CD8-positive, alpha-beta memory T cell (primary cell): Measurements from ENCODE around the gene NCKAP5. TPM values are rescaled to one million over a fixed set of nuclear protein-coding genes. Genes with fewer than 3 reads are reported as not detected.

ENCODE experiments used
- CTCF ChIA-PET: fragments of 350-600 bp; sonication (Branson Sonifier 250); formaldehyde crosslinking; loops from one replicate; lab custom pipeline; 2021; ENCODE audit warnings: antibody characterized with exemption; lab: Charles Lee
- POLR2A ChIA-PET: fragments of 350-600 bp; sonication (Branson Sonifier 250); formaldehyde crosslinking; loops from one replicate; lab custom pipeline; 2021; ENCODE audit warnings: antibody characterized with exemption; lab: Charles Lee
- DNase-seq, 5 donors: peaks; one replicate each; pipeline versions ENCODE4 v3.0.0 to v3.0.0-alpha.2; 2020 to 2022; ENCODE audit warnings: mixed read lengths in 1 of 5
- H3K27ac ChIP-seq: one replicate; pipeline ENCODE4 v1.7.0; 2013; ENCODE audit warnings: low read depth, mild to moderate bottlenecking, low read length, moderate library complexity
- H3K27me3 ChIP-seq: 2 replicates; pipeline ENCODE4 v1.7.0; 2013; ENCODE audit warnings: low read length, mild to moderate bottlenecking; ENCODE audit not compliant: insufficient read depth, poor library complexity, severe bottlenecking
- H3K36me3 ChIP-seq: 2 replicates; pipeline ENCODE4 v1.7.0; 2013; ENCODE audit warnings: mild to moderate bottlenecking, low read length, moderate library complexity; ENCODE audit not compliant: insufficient read depth
- H3K4me1 ChIP-seq: 2 replicates; pipeline ENCODE4 v1.7.0; 2013; ENCODE audit warnings: mild to moderate bottlenecking, low read length, moderate library complexity; ENCODE audit not compliant: insufficient read depth
- H3K4me3 ChIP-seq: 2 replicates; pipeline ENCODE4 v1.7.0; 2013; ENCODE audit warnings: mild to moderate bottlenecking, low read length
- H3K9me3 ChIP-seq: 2 replicates; pipeline ENCODE4 v1.7.0; 2013; ENCODE audit warnings: mild to moderate bottlenecking, low read length
- H3K27ac Mint-ChIP-seq, 8 donors: one replicate each; pipeline ENCODE4 v1.8.0; 2020 to 2021; ENCODE audit warnings: mixed read lengths in 8 of 8, mild to moderate bottlenecking in 6 of 8, inconsistent platforms in 3 of 8, moderate library complexity in 3 of 8
- H3K27me3 Mint-ChIP-seq, 2 donors: one replicate each; pipeline ENCODE4 v1.8.0; 2020 to 2021; ENCODE audit warnings: mixed read lengths in 2 of 2, mild to moderate bottlenecking in 1 of 2, moderate library complexity in 1 of 2
- H3K36me3 Mint-ChIP-seq, 3 donors: one replicate each; pipeline ENCODE4 v1.8.0; 2020 to 2021; ENCODE audit warnings: mixed read lengths in 3 of 3, inconsistent platforms in 1 of 3, mild to moderate bottlenecking in 1 of 3
- H3K4me1 Mint-ChIP-seq, 3 donors: one replicate each; pipeline ENCODE4 v1.8.0; 2020 to 2021; ENCODE audit warnings: mixed read lengths in 3 of 3, inconsistent platforms in 1 of 3, mild to moderate bottlenecking in 1 of 3
- H3K4me3 Mint-ChIP-seq, 7 donors: one replicate each; pipeline ENCODE4 v1.8.0; 2020 to 2021; ENCODE audit warnings: mixed read lengths in 7 of 7, mild to moderate bottlenecking in 6 of 7, moderate library complexity in 4 of 7, inconsistent platforms in 2 of 7
- H3K9me3 Mint-ChIP-seq, 5 donors: one replicate each; pipeline ENCODE4 v1.8.0; 2020 to 2022; ENCODE audit warnings: mixed read lengths in 5 of 5, mild to moderate bottlenecking in 3 of 5, moderate library complexity in 2 of 5, inconsistent platforms in 1 of 5
- polyA plus RNA-seq: library from polyadenylated mRNA; unstranded; fragments of 300-500 nt; fragmentation: Illumina TruSeq; gene quantifications from one replicate; pipeline ENCODE4 v1.2.3, GENCODE V29; 2021
- total RNA-seq, 2 experiments: library from RNA; stranded (reverse); gene quantifications; one replicate each; pipeline ENCODE4 v1.2.3, GENCODE V29; 2021

NCKAP5 gene
- total and polyA plus RNA-seq, 3 experiments from 2014 or later = not detected

DNA sequence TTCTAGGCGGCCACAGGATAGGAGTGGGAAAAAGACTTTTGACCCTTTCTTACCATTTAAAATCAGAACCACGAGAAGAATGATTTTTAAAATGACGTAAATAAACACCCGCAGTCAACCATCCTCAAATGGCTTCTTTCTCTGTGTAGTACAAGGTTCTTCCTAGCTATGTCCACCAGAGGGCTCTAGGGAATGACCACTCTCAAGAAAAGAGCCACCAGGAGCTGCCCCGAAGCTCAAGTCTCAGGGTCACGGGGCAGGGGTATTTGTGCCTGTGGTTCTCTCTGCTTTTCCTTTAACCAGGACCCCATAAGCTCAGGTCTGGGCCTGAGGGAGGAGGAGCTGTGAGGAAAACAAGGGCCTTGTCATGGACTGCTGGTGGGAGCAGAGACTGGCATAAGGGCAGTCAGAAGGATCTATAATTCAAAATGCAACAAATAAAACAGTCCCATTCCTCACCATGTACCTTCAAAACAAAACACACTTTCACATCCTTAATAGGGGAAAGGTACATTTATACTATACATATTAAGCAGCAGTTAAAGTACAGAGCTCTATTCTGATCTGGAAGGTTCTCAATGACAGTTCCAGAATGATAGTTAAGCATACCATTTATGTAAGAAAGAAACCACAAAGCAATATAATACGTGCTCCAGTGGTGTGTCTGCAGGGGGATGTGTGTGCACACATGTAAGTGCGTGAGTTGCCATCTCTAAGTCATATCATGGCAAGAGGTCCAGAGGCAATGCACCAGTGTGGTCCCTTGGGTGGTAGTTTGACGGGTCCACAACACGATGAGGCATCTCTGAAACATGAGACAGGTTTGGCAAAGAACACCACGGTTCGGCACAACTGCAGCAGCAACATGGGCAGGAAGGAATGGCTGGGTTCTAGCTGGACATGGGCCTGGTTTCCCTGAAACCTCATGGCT lies 916.9 kb downstream of the NCKAP5 start:
- peaks cover 0 to 4% (median 0%) of the 10 kb centered on the region in 5 donors for H3K9me3 Mint-ChIP-seq
- ChIA-PET CTCF (interaction anchor here (1.8 kb wide), 1 partner anchor 12 kb away, joined by 4 read pairs; no protein-coding TSS in a partner anchor), POLR2A (no interaction called here)
- no peaks in the 10 kb centered on the region for H3K4me1 Mint-ChIP-seq
- Histone ChIP-seq H3K27ac (no peak overlapping the region), H3K27me3 (no peaks in the 10 kb centered on the region), H3K36me3 (no peaks in the 10 kb centered on the region), H3K9me3 (no peaks in the 10 kb centered on the region), H3K4me3 (no peak overlapping the region), H3K4me1 (no peaks in the 10 kb centered on the region)
- DNase-seq = no peak
- H3K4me3 Mint-ChIP-seq = no peak overlapping the region
- no peaks in the 10 kb centered on the region for H3K36me3 Mint-ChIP-seq
- H3K27me3 Mint-ChIP-seq = peaks cover 0 to 4% of the 10 kb centered on the region in 2 donors
- no peak overlapping the region for H3K27ac Mint-ChIP-seq

DNA sequence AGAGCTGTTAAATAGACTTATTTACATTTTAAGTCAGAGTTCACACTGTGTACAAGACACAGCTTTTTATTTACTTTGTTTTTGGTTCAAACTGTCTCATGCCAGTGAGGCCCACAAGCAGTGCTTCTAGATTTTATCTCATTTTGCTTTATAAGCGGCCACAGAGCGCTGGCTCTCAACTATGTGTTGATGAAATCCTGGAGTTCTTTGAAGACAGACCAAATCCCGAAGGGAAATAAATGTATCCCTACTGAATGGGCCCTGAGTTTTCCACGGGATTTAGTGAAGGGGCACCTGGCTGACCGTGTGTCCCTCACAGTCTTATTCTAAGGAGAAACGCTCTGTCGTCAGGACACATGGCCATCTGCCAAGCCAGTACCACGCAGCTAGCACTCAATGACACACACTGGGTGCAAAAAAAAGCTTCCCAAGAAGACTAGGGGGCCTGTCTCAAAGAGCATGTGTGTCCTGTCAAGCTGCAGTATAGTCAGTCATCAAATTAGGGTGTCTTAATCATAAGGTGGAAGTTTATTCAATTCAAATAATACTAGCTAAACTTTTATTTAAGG lies 921.6 kb downstream of the NCKAP5 start:
- no peak overlapping the region for H3K4me3 ChIP-seq
- H3K4me1 ChIP-seq = no peaks in the 10 kb centered on the region
- no peak overlapping the region for H3K4me3 Mint-ChIP-seq
- no peak overlapping the region for H3K27ac ChIP-seq
- H3K9me3 Mint-ChIP-seq = peaks cover 0 to 4% (median 2%) of the 10 kb centered on the region in 5 donors
- H3K27me3 Mint-ChIP-seq = peaks cover 0 to 4% of the 10 kb centered on the region in 2 donors
- no peaks in the 10 kb centered on the region for H3K36me3 ChIP-seq
- POLR2A ChIA-PET = no interaction called here
- no peaks in the 10 kb centered on the region for H3K9me3 ChIP-seq
- no peak for DNase-seq
- H3K36me3 Mint-ChIP-seq = no peaks in the 10 kb centered on the region
- CTCF ChIA-PET = no interaction called here
- no peaks in the 10 kb centered on the region for H3K27me3 ChIP-seq
- peak overlapping the region in 1 of 8 donors; percentile 47 for H3K27ac Mint-ChIP-seq
- H3K4me1 Mint-ChIP-seq = no peaks in the 10 kb centered on the region

DNA sequence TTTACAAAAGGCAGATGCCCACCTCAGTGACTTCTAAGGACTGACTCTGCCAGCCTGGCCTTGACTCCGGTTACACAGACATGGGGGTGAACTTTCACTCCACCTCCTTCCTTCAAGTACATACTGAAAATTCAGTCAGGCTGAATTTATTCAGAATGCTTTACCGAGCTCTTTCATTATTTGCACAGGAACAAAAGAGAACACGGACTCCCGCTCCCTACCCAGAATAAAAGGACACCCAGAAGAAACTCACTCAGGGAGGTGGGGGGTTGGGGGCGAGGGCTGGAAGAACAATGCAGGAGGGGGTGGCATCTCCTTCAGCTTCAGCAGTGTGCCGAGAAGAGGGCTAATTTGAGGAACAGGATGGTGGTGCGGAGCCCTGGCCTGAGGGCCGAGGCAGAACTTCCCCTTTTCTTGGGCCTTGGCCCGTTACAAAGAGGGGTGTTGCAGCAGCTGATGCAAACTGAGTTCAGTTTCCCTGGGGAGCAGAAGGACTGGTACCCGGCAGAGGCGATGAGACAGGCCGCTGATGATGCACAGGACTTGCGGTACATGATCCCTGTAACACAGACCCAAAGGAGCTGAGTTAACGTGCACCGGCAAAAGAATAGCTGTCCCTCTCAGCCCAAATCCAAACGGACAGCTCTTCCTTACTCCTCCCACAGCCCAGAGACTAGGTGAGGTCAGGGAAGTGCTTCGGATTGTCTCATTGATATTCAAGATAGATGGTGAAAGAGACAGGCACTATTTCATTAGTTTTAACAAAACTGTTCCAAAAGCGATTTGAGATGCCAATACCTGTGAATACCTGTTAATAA lies 922.3 kb downstream of the NCKAP5 start:
- H3K27me3 ChIP-seq = no peaks in the 10 kb centered on the region
- H3K4me1 ChIP-seq = no peaks in the 10 kb centered on the region
- POLR2A ChIA-PET = no interaction called here
- no peaks in the 10 kb centered on the region for H3K9me3 ChIP-seq
- CTCF ChIA-PET = no interaction called here
- no peaks in the 10 kb centered on the region for H3K36me3 ChIP-seq
- no peak overlapping the region for H3K4me3 ChIP-seq
- H3K27ac ChIP-seq = no peak overlapping the region
- no peaks in the 10 kb centered on the region for H3K36me3 Mint-ChIP-seq
- H3K4me1 Mint-ChIP-seq = no peaks in the 10 kb centered on the region
- no peak overlapping the region for H3K4me3 Mint-ChIP-seq
- no peak overlapping the region for H3K27ac Mint-ChIP-seq
- peaks cover 0 to 4% of the 10 kb centered on the region in 2 donors for H3K27me3 Mint-ChIP-seq
- H3K9me3 Mint-ChIP-seq = peaks cover 0 to 4% (median 2%) of the 10 kb centered on the region in 5 donors
- no peak for DNase-seq

DNA sequence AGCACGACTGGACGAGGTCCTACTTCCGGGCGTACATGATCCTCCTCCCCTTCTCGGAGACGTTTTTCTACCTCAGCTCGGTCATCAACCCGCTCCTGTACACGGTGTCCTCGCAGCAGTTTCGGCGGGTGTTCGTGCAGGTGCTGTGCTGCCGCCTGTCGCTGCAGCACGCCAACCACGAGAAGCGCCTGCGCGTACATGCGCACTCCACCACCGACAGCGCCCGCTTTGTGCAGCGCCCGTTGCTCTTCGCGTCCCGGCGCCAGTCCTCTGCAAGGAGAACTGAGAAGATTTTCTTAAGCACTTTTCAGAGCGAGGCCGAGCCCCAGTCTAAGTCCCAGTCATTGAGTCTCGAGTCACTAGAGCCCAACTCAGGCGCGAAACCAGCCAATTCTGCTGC lies 923.1 kb downstream of the NCKAP5 start:
- no peaks in the 10 kb centered on the region for H3K9me3 ChIP-seq
- H3K9me3 Mint-ChIP-seq = peaks cover 0 to 4% (median 2%) of the 10 kb centered on the region in 5 donors
- H3K27ac Mint-ChIP-seq = no peak overlapping the region
- H3K4me1 ChIP-seq = no peaks in the 10 kb centered on the region
- H3K36me3 Mint-ChIP-seq = no peaks in the 10 kb centered on the region
- no peaks in the 10 kb centered on the region for H3K4me1 Mint-ChIP-seq
- ChIA-PET POLR2A (no interaction called here), CTCF (no interaction called here)
- H3K4me3 Mint-ChIP-seq = no peak overlapping the region
- H3K27me3 Mint-ChIP-seq = peaks cover 0 to 4% of the 10 kb centered on the region in 2 donors
- no peak overlapping the region for H3K27ac ChIP-seq
- H3K36me3 ChIP-seq = no peaks in the 10 kb centered on the region
- no peak overlapping the region for H3K4me3 ChIP-seq
- no peak for DNase-seq
- H3K27me3 ChIP-seq = no peaks in the 10 kb centered on the region

DNA sequence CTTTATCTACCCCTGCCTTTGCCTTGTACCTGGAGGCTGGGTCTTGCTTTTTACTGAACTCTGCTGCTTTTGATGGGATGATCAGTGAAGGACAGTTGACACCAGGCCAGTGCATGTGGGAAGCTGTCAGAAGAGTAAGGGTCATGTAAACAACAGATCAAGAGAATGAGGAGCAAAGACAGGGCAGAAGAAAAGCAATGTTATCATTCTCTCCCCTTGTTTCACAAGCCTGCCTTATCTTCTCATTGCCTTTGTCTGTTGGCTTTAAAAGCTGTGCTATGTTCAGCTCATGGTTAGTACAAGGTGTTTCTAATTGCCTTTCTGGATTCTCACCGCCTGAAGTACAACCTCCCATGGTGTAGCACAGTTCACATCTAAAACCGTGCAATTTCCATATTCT lies 925.8 kb downstream of the NCKAP5 start:
- Histone ChIP-seq H3K4me3 (no peak overlapping the region), H3K27ac (no peak overlapping the region), H3K27me3 (no peaks in the 10 kb centered on the region), H3K36me3 (no peaks in the 10 kb centered on the region), H3K9me3 (no peaks in the 10 kb centered on the region), H3K4me1 (no peaks in the 10 kb centered on the region)
- CTCF ChIA-PET = no interaction called here
- Mint-ChIP-seq H3K4me1 (no peaks in the 10 kb centered on the region), H3K4me3 (no peak overlapping the region), H3K27me3 (no peaks in the 10 kb centered on the region), H3K27ac (no peak overlapping the region), H3K9me3 (peaks cover 0 to 5% (median 2%) of the 10 kb centered on the region in 5 donors), H3K36me3 (no peaks in the 10 kb centered on the region)
- no peak for DNase-seq
- POLR2A ChIA-PET = no interaction called here

DNA sequence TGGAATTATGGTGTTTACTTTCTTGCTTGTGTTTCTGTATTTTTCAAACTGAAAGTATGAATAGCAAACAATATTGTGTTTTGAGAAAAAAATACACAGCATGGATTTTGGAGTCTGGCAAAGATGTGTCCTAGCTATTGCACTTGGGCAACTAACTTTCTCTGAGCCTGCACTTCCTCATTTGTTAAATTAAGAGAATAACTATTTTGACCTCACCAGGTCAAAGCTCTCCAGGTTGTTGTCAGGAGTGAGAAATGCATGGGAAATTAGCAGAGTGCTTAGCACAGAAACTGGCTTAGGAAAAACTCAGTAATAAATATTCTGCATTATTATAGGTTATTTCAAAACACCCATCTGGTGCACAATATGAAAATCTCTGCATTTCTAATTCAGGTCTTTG lies 926.4 kb downstream of the NCKAP5 start:
- no peaks in the 10 kb centered on the region for H3K27me3 ChIP-seq
- Mint-ChIP-seq H3K4me1 (no peaks in the 10 kb centered on the region), H3K4me3 (no peak overlapping the region), H3K27ac (no peak overlapping the region), H3K36me3 (no peaks in the 10 kb centered on the region), H3K27me3 (no peaks in the 10 kb centered on the region), H3K9me3 (peaks cover 0 to 5% (median 2%) of the 10 kb centered on the region in 5 donors)
- no peak overlapping the region for H3K4me3 ChIP-seq
- ChIA-PET CTCF (no interaction called here), POLR2A (no interaction called here)
- no peaks in the 10 kb centered on the region for H3K9me3 ChIP-seq
- H3K36me3 ChIP-seq = no peaks in the 10 kb centered on the region
- DNase-seq = no peak
- H3K4me1 ChIP-seq = no peaks in the 10 kb centered on the region
- H3K27ac ChIP-seq = no peak overlapping the region

DNA sequence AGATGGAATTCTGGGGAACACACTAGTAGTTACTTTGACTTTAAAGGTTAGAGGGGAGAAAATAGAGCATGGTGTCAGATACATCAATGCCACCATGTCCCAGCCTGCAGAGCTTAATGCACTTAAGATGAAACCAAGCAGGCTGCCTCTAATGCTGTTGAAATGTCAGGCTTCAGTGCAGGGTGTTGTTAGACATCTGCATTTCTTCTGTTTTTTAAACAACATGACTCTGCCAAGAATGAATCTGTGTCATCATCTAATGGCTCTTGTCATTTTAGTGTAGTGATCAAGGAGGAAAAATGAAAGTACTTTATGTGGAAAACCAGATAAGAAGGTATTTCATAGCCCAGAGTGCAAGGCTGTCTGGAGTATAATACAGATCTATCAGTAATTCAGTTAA lies 928.1 kb downstream of the NCKAP5 start:
- Histone ChIP-seq H3K27ac (no peak overlapping the region), H3K36me3 (no peaks in the 10 kb centered on the region), H3K27me3 (no peaks in the 10 kb centered on the region), H3K9me3 (no peaks in the 10 kb centered on the region), H3K4me3 (no peak overlapping the region), H3K4me1 (no peaks in the 10 kb centered on the region)
- POLR2A ChIA-PET = no interaction called here
- Mint-ChIP-seq H3K27me3 (no peaks in the 10 kb centered on the region), H3K36me3 (no peaks in the 10 kb centered on the region), H3K4me3 (no peak overlapping the region), H3K9me3 (peaks cover 0 to 5% (median 3%) of the 10 kb centered on the region in 5 donors), H3K4me1 (no peaks in the 10 kb centered on the region), H3K27ac (no peak overlapping the region)
- DNase-seq = no peak
- CTCF ChIA-PET = no interaction called here
